ENCODE results near the gene CLSTN2. TPM values are rescaled to one million over a fixed set of nuclear protein-coding genes. Genes with fewer than 3 reads are reported as not detected.

The CLSTN2 gene
- total and polyA plus RNA-seq, 2 of the 8 experiments (the other 6 are each of a cell fraction or from before 2014, with no cell fraction given): 0.39 to 0.52 TPM

DNA sequence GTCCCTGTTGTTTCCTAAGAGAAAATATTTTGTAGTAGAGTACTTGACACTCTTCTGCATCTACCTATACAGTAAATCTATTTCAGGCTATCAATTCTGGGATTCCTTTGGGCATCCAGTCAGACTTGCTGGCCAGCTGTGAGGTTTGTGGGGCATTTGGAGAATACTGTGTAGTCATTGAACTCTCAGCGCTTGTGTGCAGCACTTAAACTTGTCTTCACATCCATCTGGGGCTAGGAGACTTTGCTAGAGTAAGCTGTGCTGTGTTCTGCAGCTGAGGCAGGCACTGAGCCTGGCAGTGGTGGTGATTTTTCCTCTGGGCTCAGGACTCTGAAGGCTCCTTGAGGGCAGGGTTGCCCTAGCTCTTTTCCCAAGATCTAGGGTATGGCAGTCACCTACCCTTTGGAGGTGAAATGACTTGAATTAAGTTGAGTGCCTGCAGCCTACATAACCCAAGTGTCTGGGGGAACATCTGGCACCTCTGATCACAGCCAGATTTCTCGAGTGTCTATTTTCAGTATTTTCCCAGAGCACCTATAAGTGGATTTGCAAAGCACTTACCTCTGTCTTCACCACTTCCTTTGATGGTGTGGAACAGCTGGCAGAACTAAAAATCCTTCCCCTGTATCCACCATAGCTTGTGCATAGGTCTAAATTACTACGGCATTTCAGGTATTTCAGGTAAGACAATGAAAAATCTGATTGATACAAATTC, 19.3 kb downstream of the CLSTN2 start (continued):
- TF ChIP-seq KDM1A (IDR thresholded peaks at IDR 0.05; ENCODE audit: borderline replicate concordance, low read length) (no peak), CTBP2 (IDR thresholded peaks at IDR 0.05; ENCODE audit: borderline replicate concordance, insufficient read depth, insufficient read length, low read length) (no peak), NANOG (IDR thresholded peaks at IDR 0.05; ENCODE audit: insufficient read depth, low read depth, low read length, poor library complexity, severe bottlenecking) (no peak), HDAC6 (IDR thresholded peaks at IDR 0.05; ENCODE audit: low read depth, low read length) (no peak), TAF1 (IDR thresholded peaks at IDR 0.05; ENCODE audit: low read depth, low read length) (no peak), POLR2A (IDR thresholded peaks at IDR 0.05; ENCODE audit: control extremely low read depth in 1 of 2, low read depth in 2 of 2, low read length in 2 of 2) (no peak)
- TF ChIP-seq, protein P1, sequence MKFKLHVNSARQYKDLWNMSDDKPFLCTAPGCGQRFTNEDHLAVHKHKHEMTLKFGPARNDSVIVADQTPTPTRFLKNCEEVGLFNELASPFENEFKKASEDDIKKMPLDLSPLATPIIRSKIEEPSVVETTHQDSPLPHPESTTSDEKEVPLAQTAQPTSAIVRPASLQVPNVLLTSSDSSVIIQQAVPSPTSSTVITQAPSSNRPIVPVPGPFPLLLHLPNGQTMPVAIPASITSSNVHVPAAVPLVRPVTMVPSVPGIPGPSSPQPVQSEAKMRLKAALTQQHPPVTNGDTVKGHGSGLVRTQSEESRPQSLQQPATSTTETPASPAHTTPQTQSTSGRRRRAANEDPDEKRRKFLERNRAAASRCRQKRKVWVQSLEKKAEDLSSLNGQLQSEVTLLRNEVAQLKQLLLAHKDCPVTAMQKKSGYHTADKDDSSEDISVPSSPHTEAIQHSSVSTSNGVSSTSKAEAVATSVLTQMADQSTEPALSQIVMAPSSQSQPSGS (IDR thresholded peaks at IDR 0.05; ENCODE audit: low read length): no peak

Measured in H1 (cell line).